ENCODE results near the gene SAE1. TPM values are rescaled to one million over a fixed set of nuclear protein-coding genes. Genes with fewer than 3 reads are reported as not detected.

SAE1 gene
- total and polyA plus RNA-seq, 2 of the 4 experiments (the other 2 are of a cell fraction) = 165 to 184 TPM

- no peak for TF ChIP-seq CTCF (conservative IDR thresholded peaks at IDR 0.05; ENCODE audit: low read depth, low read length)
Measured at GRCh38 chr19:47176071-47176626, 45.5 kb downstream of the SAE1 start (continued).

DNA sequence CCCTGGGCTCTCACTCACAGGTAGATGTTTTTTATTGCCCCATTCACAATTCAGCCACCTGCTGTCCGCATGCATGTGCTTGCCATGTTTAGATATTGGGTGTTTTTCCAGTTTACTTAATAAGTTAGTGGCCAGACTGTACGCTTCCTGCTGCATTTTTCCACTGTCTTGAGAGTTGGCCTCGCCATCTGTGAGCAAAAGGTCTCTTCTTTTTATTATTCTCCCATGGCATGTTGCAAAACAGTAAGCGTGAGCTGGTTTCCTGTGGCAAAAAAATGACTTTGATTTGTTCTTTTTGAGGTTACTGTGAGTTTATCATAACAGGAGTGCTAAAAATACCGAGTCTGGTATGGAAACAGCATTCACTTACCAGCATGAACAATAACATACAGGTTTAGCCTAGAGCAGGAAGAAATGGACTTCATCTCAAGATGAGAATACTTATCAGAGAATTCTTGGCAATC is 46.0 kb downstream of the SAE1 start:
- no peak overlapping the region for H3K27ac ChIP-seq (ENCODE audit: insufficient read depth, low read length)
- ChIA-PET CTCF (interaction anchor here (0.6 to 1.0 kb wide), 3 partner anchors 34 to 380 kb away, joined by 3 to 4 read pairs (median 3); no protein-coding TSS in a partner anchor), POLR2A (ENCODE audit: unreplicated experiment) (interaction anchor here (0.6 kb wide), 1 partner anchor 56 kb away, joined by 3 read pairs; no protein-coding TSS in a partner anchor)
- H3K23ac ChIP-seq (ENCODE audit: low read depth, low read length) = 0 out of 2 replicates have a peak overlapping the region, but pooled peaks have one; percentile 7
- H4K91ac ChIP-seq (ENCODE audit: insufficient read depth, low read depth, low read length) = no peak overlapping the region
- H4K8ac ChIP-seq (ENCODE audit: low read depth in 2 of 2, low read length in 2 of 2) = peak overlapping the region in 1 of 2 experiments; percentile 17; a peak in 1 of 4 replicates
- ATAC-seq (ENCODE audit: low read depth) (peak; percentile 68), DNase-seq (peak; percentile 98)
- H4K5ac ChIP-seq (ENCODE audit: low read depth, low read length) = no peak overlapping the region
- no peak overlapping the region for H3K4me3 ChIP-seq (ENCODE audit: insufficient read depth, low read depth, low read length)
- H2BK120ac ChIP-seq (ENCODE audit: low read depth, low read length) = 0 out of 2 replicates have a peak overlapping the region, but pooled peaks have one; percentile 24
- H2BK20ac ChIP-seq (ENCODE audit: low read depth, low read length) = no peak overlapping the region
- dilution Hi-C loops (cut with HindIII; ENCODE audit: low sequenced_read_pairs, unreplicated experiment) (no loop called here), in situ Hi-C loops (cut with MboI; ENCODE audit: low sequenced_read_pairs) (no loop called here), intact Hi-C loops (cut with micrococcal nuclease) (no loop called here)
- peak overlapping the region; percentile 14; the same call in 1 of the 2 replicates for H3K4ac ChIP-seq (ENCODE audit: low read depth, low read length)
- H4K20me1 ChIP-seq (ENCODE audit: insufficient read depth, low read length) = peaks cover 33% of the 10 kb centered on the region
- H3K56ac ChIP-seq (ENCODE audit: extremely low read depth, insufficient read depth, low read length) = no peak overlapping the region
- no peak overlapping the region for H2BK15ac ChIP-seq (ENCODE audit: low read depth, low read length)
- no peak overlapping the region for H3K9ac ChIP-seq (ENCODE audit: low read depth, low read length)
- H3K18ac ChIP-seq (ENCODE audit: low read depth, low read length) = no peak overlapping the region
- no peak overlapping the region for H3K14ac ChIP-seq (replicated peaks; ENCODE audit: low read depth, low read length)
- peaks cover 20% of the 10 kb centered on the region for H3K36me3 ChIP-seq (ENCODE audit: control insufficient read depth, insufficient read depth, low read length)
- H3K4me1 ChIP-seq (ENCODE audit: control insufficient read depth, insufficient read depth, low read length) = peaks cover 10% of the 10 kb centered on the region
- H2AK5ac ChIP-seq (ENCODE audit: low read depth, low read length) = no peak overlapping the region
- no peaks in the 10 kb centered on the region for H3K27me3 ChIP-seq (ENCODE audit: control insufficient read depth, insufficient read depth, low read length)
- no TSS peak for BruUV-seq (replicated peaks)
- H3K9me1 ChIP-seq (ENCODE audit: insufficient read depth, low read length) = peaks cover 15% of the 10 kb centered on the region
- no peaks in the 10 kb centered on the region for H3K9me3 ChIP-seq (ENCODE audit: control insufficient read depth, insufficient read depth, low read length)
- WGBS, 2 experiments (ENCODE audit: extremely low coverage in 2 of 2, insufficient read length in 1 of 2) = no CpG with 5 or more reads among the region's 5 CpGs
- peak overlapping the region; percentile 47; the same call in 1 of the 2 replicates for H3K4me2 ChIP-seq (ENCODE audit: low read depth, low read length)
- H2BK5ac ChIP-seq (ENCODE audit: low read depth, low read length, poor library complexity, severe bottlenecking) = peak overlapping the region; percentile 69
- no peak overlapping the region for H2AK9ac ChIP-seq (replicated peaks; ENCODE audit: low read depth, low read length, poor library complexity)
- H2AFZ ChIP-seq (replicated peaks; ENCODE audit: low read length, poor library complexity) = no peak overlapping the region
- peaks cover 33 to 67% of the 10 kb centered on the region in 2 experiments for H3K79me1 ChIP-seq (ENCODE audit: low read depth in 1 of 2, low read length in 2 of 2)
- no peak for TF ChIP-seq MXI1 (IDR thresholded peaks at IDR 0.05; ENCODE audit: borderline replicate concordance, low read depth, low read length)
- 0 out of 2 replicates have a peak, but pooled peaks have one; percentile 10 for TF ChIP-seq MAFK (IDR thresholded peaks at IDR 0.05; ENCODE audit: low read depth, low read length)
- no peak for TF ChIP-seq RFX5 (IDR thresholded peaks at IDR 0.05; ENCODE audit: low read depth, low read length)
- peak; percentile 76 for TF ChIP-seq RCOR1 (IDR thresholded peaks at IDR 0.05; ENCODE audit: insufficient replicate concordance, low read length)
- TF ChIP-seq FOS (IDR thresholded peaks at IDR 0.05; ENCODE audit: low read depth, low read length) = 0 out of 2 replicates have a peak, but pooled peaks have one; percentile 19
- no peak for TF ChIP-seq CHD1 (IDR thresholded peaks at IDR 0.05; ENCODE audit: low read depth, low read length)
- TF ChIP-seq USF2 (IDR thresholded peaks at IDR 0.05; ENCODE audit: low read depth, low read length) = no peak
- TF ChIP-seq BHLHE40 (IDR thresholded peaks at IDR 0.05; ENCODE audit: low read depth, low read length) = peak; percentile 92
- no peak for TF ChIP-seq NFE2L2 (IDR thresholded peaks at IDR 0.05; ENCODE audit: low read depth, low read length)
- no peak for TF ChIP-seq SMC3 (IDR thresholded peaks at IDR 0.05; ENCODE audit: low read depth, low read length)
- no peak for TF ChIP-seq MAZ (IDR thresholded peaks at IDR 0.05; ENCODE audit: borderline replicate concordance, low read depth, low read length)
- TF ChIP-seq CEBPB (IDR thresholded peaks at IDR 0.05; ENCODE audit: low read depth, low read length) = peak; percentile 97

Data from IMR-90 (cell line).